GM12872 (cell line): ENCODE results near the gene ART1.

Experiments
- TF ChIP-seq, protein P1 (sequence below): IDR thresholded peaks from 3 replicates; pipeline ENCODE4 v1.5.1; 2011; ENCODE audit warnings: low read depth, mild to moderate bottlenecking, low read length, moderate library complexity; ENCODE audit not compliant: insufficient read depth

The ART1 gene

DNA sequence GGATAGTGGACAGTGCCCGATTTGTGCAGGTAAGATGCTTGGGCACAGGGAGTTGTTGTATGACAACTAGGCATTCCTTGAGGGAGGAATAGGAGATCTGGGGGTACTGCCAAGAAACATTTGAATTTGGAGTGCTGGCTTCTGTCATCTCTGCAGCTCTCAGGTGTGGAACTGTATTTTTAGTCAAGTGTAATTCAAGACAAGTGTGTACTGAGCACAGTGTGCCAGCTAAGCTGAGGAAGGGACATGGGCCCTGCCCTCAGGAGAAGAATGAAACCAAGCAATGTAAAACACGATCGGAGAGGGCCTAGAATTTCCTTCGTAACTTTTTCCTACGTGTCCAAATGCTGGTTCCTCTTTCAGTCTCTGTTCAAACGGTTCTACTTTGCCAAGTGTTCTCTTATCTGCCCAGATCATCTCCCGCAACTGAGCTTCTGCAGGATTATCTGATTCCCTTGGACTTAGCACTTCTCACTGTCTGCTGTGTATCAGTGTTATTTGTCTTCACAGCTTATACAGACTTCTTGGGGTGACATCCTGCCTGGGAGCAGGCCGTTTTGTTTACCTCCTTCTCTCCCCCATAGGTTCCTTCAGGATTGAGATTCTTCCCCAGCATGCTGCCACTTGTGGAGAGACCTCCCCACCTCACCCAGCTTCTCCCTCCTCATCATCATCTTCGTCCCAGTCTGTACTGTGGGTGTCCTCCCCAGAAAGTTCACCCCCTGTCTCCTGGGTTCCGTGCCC lies 30.8 kb upstream of the ART1 start:
- TF ChIP-seq, protein P1, sequence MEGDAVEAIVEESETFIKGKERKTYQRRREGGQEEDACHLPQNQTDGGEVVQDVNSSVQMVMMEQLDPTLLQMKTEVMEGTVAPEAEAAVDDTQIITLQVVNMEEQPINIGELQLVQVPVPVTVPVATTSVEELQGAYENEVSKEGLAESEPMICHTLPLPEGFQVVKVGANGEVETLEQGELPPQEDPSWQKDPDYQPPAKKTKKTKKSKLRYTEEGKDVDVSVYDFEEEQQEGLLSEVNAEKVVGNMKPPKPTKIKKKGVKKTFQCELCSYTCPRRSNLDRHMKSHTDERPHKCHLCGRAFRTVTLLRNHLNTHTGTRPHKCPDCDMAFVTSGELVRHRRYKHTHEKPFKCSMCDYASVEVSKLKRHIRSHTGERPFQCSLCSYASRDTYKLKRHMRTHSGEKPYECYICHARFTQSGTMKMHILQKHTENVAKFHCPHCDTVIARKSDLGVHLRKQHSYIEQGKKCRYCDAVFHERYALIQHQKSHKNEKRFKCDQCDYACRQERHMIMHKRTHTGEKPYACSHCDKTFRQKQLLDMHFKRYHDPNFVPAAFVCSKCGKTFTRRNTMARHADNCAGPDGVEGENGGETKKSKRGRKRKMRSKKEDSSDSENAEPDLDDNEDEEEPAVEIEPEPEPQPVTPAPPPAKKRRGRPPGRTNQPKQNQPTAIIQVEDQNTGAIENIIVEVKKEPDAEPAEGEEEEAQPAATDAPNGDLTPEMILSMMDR: no peak

DNA sequence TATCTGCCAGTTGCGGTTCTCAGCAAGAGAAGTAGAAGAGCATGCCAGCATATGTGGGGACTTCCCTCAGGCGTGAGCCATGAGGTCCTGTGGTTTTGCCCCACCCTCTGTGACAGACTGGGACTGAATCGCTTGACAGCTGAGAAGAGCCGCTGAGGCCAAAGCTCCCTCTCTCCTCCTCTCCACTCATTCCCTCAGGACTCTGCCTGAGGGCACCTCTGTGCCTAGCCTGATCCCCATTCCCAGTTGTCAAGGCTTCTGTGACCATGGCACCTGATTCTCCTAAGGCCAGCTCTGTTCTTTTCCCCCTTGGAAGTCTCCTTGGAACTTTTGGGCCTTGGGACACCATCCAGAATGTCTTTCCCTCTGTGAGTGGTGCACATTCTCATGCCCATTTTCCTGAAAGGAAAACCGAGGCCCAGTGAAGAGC lies 30.2 kb upstream of the ART1 start:
- TF ChIP-seq, protein P1: no peak

DNA sequence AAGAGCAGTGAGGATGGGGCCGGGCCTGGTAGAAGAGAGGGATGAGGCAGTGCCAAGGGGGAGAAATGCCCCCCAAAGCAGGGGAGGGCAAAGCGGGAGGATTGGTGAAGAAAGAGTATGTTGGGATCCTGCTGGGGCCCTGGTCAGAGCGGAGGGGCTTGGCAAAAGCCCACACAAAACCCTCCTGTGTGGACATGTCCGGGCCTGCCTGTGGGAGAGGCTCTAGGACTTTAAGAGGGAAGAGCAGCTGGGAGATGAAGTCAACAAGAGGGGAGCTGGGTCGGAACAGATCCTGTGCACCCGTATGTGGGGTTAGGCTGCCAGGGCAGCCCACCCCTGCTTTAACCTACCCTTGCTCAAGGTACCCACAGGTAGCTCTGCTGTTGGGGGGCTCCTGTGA lies 28.9 kb upstream of the ART1 start:
- TF ChIP-seq, protein P1: no peak

DNA sequence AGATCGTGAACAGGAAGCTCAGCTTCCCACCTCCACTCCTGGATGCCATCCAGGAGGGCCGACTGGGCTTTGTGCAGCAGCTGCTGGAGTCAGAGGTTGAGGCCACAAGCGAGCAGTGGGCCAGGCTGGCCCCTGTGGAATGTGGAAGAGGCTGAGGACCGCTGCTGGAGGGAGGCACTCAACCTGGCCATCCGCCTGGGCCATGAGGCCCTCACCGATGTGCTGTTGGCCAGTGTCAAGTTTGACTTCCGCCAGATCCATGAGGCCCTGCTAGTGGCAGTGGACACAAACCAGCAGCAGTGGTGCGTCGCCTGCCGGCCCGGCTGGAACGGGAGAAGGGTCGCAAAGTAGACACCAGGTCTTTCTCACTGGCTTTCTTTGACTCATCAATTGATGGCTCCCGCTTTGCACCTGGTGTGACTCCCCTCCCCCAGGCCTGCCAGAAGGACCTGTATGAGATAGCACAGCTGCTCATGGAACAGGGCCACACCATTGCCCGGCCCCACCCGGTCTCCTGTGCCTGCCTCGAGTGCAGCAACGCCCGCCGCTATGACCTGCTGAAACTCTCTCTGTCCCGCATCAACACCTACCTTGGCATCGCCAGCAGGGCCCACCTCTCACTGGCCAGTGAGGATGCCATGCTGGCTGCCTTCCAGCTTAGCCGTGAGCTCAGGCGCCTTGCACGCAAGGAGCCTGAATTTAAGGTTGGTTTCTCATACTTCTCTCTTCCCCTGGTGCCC lies 28.0 kb upstream of the ART1 start:
- TF ChIP-seq, protein P1: no peak

DNA sequence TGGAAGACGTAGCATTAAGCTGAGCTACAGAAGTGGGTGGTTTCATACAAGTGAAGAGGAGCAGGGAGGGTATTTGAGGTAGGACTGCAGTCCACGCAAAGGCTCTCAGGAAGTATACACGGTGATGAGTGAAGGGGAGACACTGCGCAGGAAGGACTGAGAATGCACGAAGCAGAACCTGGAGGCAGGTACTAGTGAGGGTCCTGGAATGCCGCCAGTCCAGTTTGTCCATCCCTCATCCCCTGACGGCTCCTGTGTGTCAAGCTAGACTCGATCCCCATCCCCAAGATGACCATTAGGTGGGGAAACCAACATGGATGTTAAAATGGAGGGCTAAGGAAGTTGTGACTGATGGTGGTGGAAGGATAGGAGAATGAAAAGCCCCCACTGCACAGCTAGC lies 26.9 kb upstream of the ART1 start:
- TF ChIP-seq, protein P1: no peak

DNA sequence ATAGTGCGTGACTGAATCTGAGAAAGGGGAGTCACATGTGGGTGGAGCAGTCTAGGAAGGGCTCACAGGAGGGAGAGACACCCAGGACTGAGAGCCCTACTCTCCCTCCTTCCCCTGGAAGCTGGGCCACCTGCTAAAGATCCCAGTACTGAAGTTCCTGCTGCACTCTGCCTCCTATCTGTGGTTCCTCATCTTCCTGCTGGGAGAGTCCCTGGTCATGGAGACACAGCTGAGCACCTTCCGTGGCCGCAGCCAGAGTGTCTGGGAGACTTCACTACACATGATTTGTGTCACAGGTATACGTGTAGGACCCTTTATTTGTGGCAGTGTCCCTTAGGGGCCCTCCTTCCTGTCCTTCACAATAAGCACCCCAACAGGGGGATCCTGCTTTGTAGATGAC lies 22.4 kb upstream of the ART1 start:
- TF ChIP-seq, protein P1: no peak

DNA sequence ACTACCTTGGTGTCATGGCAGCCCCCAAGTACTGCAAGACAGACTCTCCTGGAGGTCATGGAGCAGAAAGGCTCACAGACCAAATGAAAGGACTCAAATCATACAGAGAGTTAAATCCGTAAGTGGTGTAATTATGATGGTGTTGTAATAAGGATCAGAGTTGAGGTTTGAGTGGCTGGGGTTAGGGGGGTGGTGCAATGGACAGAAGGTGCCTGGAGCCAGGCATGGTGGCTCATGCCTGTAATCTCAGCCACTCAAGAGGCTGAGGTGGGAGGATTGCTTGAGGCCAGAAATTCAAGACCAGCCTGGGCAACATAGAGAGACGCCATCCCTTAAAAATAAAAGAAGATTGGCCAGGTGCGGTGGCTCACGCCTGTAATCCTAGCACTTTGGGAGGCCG lies 21.8 kb upstream of the ART1 start:
- TF ChIP-seq, protein P1: no peak
